SK-N-SH (cell line): ENCODE results near the gene TFDP2. TPM values are rescaled to one million over a fixed set of nuclear protein-coding genes. Genes with fewer than 3 reads are reported as not detected.
A peak's percentile ranks its signal among the peaks of the same experiment; 100 is the strongest.

Experiments used
- CTCF ChIA-PET: fragments of 300-600, 350-600 bp; formaldehyde crosslinking; extraction: SDS; loops from one replicate; lab custom pipeline; 2021; lab: Yijun Ruan, JAX
- POLR2A ChIA-PET: fragments of 350-600 bp; sonication (Branson Sonifier 250); formaldehyde crosslinking; extraction: SDS; loops from one replicate; lab custom pipeline; 2020; ENCODE audit warnings: antibody characterized with exemption, inconsistent platforms; lab: Yijun Ruan, JAX
- DNase-seq: peaks from one replicate; pipeline ENCODE4 v3.0.0; 2012
- H2AFZ ChIP-seq: fragments of 200-600 bp; sonication (generic); 2 replicates; pipeline ENCODE4 v1.8.1; 2016; ENCODE audit warnings: antibody characterized with exemption, mild to moderate bottlenecking, low read depth
- H3F3A ChIP-seq: fragments of 200-600 bp; sonication (generic); replicated peaks from 2 replicates; pipeline ENCODE3; 2016; ENCODE audit warnings: antibody characterized with exemption, mild to moderate bottlenecking; ENCODE audit not compliant: insufficient read depth
- H3K27ac ChIP-seq, 2 experiments: fragments of 200-500 bp in 1 of 2; fragments of 200-600 bp in 1 of 2; sonication (Bioruptor generic) in 1 of 2; sonication (generic), shearing (Covaris generic) in 1 of 2; 2 replicates each; pipeline versions ENCODE4 v1.5.1 to v1.6.1; 2014 to 2016; ENCODE audit warnings: low read depth in 2 of 2, inconsistent platforms in 1 of 2, low read length in 1 of 2, mild to moderate bottlenecking in 1 of 2, mixed read lengths in 1 of 2
- H3K27me3 ChIP-seq: fragments of 200-600 bp; sonication (generic), shearing (Covaris generic); 2 replicates; pipeline ENCODE4 v1.6.1; 2016; ENCODE audit warnings: mixed run types; ENCODE audit not compliant: insufficient read depth
- H3K36me3 ChIP-seq, 2 experiments: fragments of 200-500 bp in 1 of 2; fragments of 200-600 bp in 1 of 2; sonication (Bioruptor generic) in 1 of 2; sonication (generic) in 1 of 2; replicated peaks in 1 of 2; 2 replicates each; pipeline versions ENCODE3 to v1.5.1; 2014 to 2016; ENCODE audit warnings: low read length in 1 of 2, mild to moderate bottlenecking in 1 of 2; ENCODE audit not compliant: insufficient read depth in 2 of 2, control insufficient read depth in 1 of 2
- H3K4me1 ChIP-seq, 2 experiments: fragments of 200-500 bp in 1 of 2; fragments of 200-600 bp in 1 of 2; sonication (Bioruptor generic) in 1 of 2; sonication (generic), shearing (Covaris generic) in 1 of 2; 2 replicates each; pipeline versions ENCODE4 v1.5.1 to v1.6.1; 2014 to 2016; ENCODE audit warnings: low read depth in 1 of 2, low read length in 1 of 2, mixed run types in 1 of 2; ENCODE audit not compliant: insufficient read depth in 2 of 2, control insufficient read depth in 1 of 2
- H3K4me2 ChIP-seq: fragments of 200-600 bp; sonication (generic), shearing (Covaris generic); 2 replicates; pipeline ENCODE4 v1.6.1; 2017; ENCODE audit warnings: mixed run types
- H3K4me3 ChIP-seq, 2 experiments: fragments of 200-500 bp in 1 of 2; fragments of 200-600 bp in 1 of 2; sonication (Bioruptor generic) in 1 of 2; sonication (generic), shearing (Covaris generic) in 1 of 2; 2 replicates each; pipeline versions ENCODE4 v1.5.1 to v1.8.1; 2014 to 2016; ENCODE audit warnings: low read depth in 2 of 2, inconsistent platforms in 1 of 2, low read length in 1 of 2, mild to moderate bottlenecking in 1 of 2, mixed read lengths in 1 of 2, moderate library complexity in 1 of 2
- H3K79me2 ChIP-seq: fragments of 200-600 bp; sonication (generic); 2 replicates; pipeline ENCODE4 v1.8.1; 2017; ENCODE audit warnings: mild to moderate bottlenecking; ENCODE audit not compliant: insufficient read depth
- H3K9ac ChIP-seq: fragments of 200-600 bp; sonication (generic); 2 replicates; pipeline ENCODE4 v1.6.1; 2017; ENCODE audit warnings: mixed run types
- H3K9me2 ChIP-seq: fragments of 200-600 bp; sonication (generic); 2 replicates; pipeline ENCODE4 v1.6.1; 2017; ENCODE audit warnings: mixed run types
- H3K9me3 ChIP-seq: fragments of 200-600 bp; sonication (generic); 2 replicates; pipeline ENCODE4 v1.6.1; 2017; ENCODE audit warnings: mixed run types, mild to moderate bottlenecking, moderate library complexity
- H4K20me1 ChIP-seq: fragments of 200-600 bp; sonication (generic); 2 replicates; pipeline ENCODE4 v1.6.1; 2017; ENCODE audit warnings: mild to moderate bottlenecking, mixed run types; ENCODE audit not compliant: insufficient read depth
- CHD2 ChIP-seq: fragments of 150-350 bp; IDR thresholded peaks from 2 replicates; pipeline ENCODE4 v1.6.1; 2018; ENCODE audit warnings: low read length; ENCODE audit not compliant: partially characterized antibody
- CTCF ChIP-seq: fragments of 200-600 bp; sonication (generic); IDR thresholded peaks from 2 replicates; pipeline ENCODE4 v1.6.1; 2017; ENCODE audit warnings: antibody characterized with exemption, mild to moderate bottlenecking, moderate library complexity
- FOXJ3 ChIP-seq: sonication (generic); formaldehyde crosslinking; IDR thresholded peaks from 2 replicates; pipeline ENCODE4 v1.5.1; 2020; ENCODE audit warnings: mild to moderate bottlenecking, missing genetic modification reagents
- FOXM1 ChIP-seq: IDR thresholded peaks from 2 replicates; pipeline ENCODE4 v1.4.0; 2012; ENCODE audit warnings: low read depth, mild to moderate bottlenecking
- GABPA ChIP-seq: IDR thresholded peaks from 2 replicates; pipeline ENCODE4 v1.4.0; 2012; ENCODE audit warnings: low read depth, mild to moderate bottlenecking
- GATA2 ChIP-seq: sonication (generic); formaldehyde crosslinking; IDR thresholded peaks from 2 replicates; pipeline ENCODE4 v1.5.0; 2020; ENCODE audit warnings: mild to moderate bottlenecking, missing genetic modification reagents
- MXI1 ChIP-seq: IDR thresholded peaks from 2 replicates; pipeline ENCODE4 v1.6.1; 2012; ENCODE audit warnings: mild to moderate bottlenecking, low read depth, low read length, improper control_type of control experiment
- NFIC ChIP-seq: IDR thresholded peaks from 2 replicates; pipeline ENCODE4 v1.4.0; 2012; ENCODE audit warnings: borderline replicate concordance
- POLR2AphosphoS5 ChIP-seq: IDR thresholded peaks from 2 replicates; pipeline ENCODE4 v1.6.1; 2012; ENCODE audit warnings: low read depth, low read length
- RAD21 ChIP-seq: IDR thresholded peaks from 2 replicates; pipeline ENCODE4 v1.6.1; 2012; ENCODE audit warnings: mild to moderate bottlenecking, low read length
- REST ChIP-seq: IDR thresholded peaks from 2 replicates; pipeline ENCODE4 v1.6.1; 2012; ENCODE audit warnings: mild to moderate bottlenecking, low read depth, low read length, moderate library complexity
- RFX5 ChIP-seq: IDR thresholded peaks from 2 replicates; pipeline ENCODE4 v1.6.1; 2012; ENCODE audit warnings: mild to moderate bottlenecking, improper control_type of control experiment, low read length
- RXRA ChIP-seq: IDR thresholded peaks from 2 replicates; pipeline ENCODE4 v1.4.0; 2012; ENCODE audit warnings: low read depth, mild to moderate bottlenecking, borderline replicate concordance
- SIN3A ChIP-seq: IDR thresholded peaks from 2 replicates; pipeline ENCODE4 v1.6.1; 2012; ENCODE audit warnings: low read depth, mild to moderate bottlenecking, low read length, moderate library complexity, borderline replicate concordance
- TAF1 ChIP-seq: IDR thresholded peaks from 2 replicates; pipeline ENCODE4 v1.6.1; 2012; ENCODE audit warnings: low read depth, mild to moderate bottlenecking, low read length, moderate library complexity, borderline replicate concordance
- TCF12 ChIP-seq: IDR thresholded peaks from 2 replicates; pipeline ENCODE4 v1.4.0; 2012
- TEAD4 ChIP-seq: IDR thresholded peaks from 2 replicates; pipeline ENCODE4 v1.4.0; 2012; ENCODE audit warnings: mild to moderate bottlenecking, borderline replicate concordance; ENCODE audit not compliant: insufficient read depth
- WGBS: methylation state at CpG from one replicate; pipeline ENCODE4 v1.1.6; 2017; ENCODE audit warnings: low lambda C conversion rate; 5-methylcytosine and 5-hydroxymethylcytosine counted together
- polyA plus RNA-seq, 3 experiments: library from polyadenylated mRNA; depleted of rRNA; stranded (reverse); fragments of >200 nt; gene quantifications; 2 replicates each; pipeline ENCODE4 v1.2.3, GENCODE V29; 2012
- TF ChIP-seq, protein P1 (sequence below): fragments of 150-350 bp; IDR thresholded peaks from 2 replicates; pipeline ENCODE4 v1.6.1; 2016; ENCODE audit warnings: mild to moderate bottlenecking, low read depth, low read length
- TF ChIP-seq, protein P2 (sequence below): IDR thresholded peaks from 2 replicates; pipeline ENCODE4 v1.4.0; 2012; ENCODE audit warnings: low read depth
- TF ChIP-seq, protein P3 (sequence below): IDR thresholded peaks from 2 replicates; pipeline ENCODE4; 2012

Gene TFDP2, protein sequence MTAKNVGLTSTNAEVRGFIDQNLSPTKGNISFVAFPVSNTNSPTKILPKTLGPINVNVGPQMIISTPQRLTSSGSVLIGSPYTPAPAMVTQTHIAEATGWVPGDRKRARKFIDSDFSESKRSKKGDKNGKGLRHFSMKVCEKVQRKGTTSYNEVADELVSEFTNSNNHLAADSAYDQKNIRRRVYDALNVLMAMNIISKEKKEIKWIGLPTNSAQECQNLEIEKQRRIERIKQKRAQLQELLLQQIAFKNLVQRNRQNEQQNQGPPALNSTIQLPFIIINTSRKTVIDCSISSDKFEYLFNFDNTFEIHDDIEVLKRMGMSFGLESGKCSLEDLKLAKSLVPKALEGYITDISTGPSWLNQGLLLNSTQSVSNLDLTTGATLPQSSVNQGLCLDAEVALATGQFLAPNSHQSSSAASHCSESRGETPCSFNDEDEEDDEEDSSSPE
- 8.6 and 11.0 TPM in 2 replicates for polyA plus RNA-seq (2012; rRNA removed)
- polyA plus RNA-seq (2012; cell fraction: cytosol; rRNA removed) = 12.9 and 34.1 TPM in 2 replicates
- polyA plus RNA-seq (2012; cell fraction: nucleus; rRNA removed) = 10.5 and 15.8 TPM in 2 replicates

GRCh38 chr3:142148792-142149672 is at the start of gene TFDP2:
Gene TFDP2 (minus strand): TSS chr3:142149544. CDS start chr3:142101749, 47,795 bp downstream.
- H3K27me3 ChIP-seq = no peaks in the 10 kb centered on the region
- 0% methylated on average over 7 of the region's 83 CpGs for WGBS
- H3K9me2 ChIP-seq = no peaks in the 10 kb centered on the region
- H3K9ac ChIP-seq = peak within 1 kb of the TSS; percentile 90
- POLR2A ChIA-PET = no interaction called here
- peak within 1 kb of the TSS; percentile 75 to 79 for H3K27ac ChIP-seq
- 0 out of 2 replicates have a peak, but pooled peaks have one; percentile 62 for TF ChIP-seq TAF1
- TF ChIP-seq SIN3A = peak; percentile 60; the same call in 1 of the 2 replicates
- TF ChIP-seq TEAD4 = no peak
- TF ChIP-seq, protein P1, sequence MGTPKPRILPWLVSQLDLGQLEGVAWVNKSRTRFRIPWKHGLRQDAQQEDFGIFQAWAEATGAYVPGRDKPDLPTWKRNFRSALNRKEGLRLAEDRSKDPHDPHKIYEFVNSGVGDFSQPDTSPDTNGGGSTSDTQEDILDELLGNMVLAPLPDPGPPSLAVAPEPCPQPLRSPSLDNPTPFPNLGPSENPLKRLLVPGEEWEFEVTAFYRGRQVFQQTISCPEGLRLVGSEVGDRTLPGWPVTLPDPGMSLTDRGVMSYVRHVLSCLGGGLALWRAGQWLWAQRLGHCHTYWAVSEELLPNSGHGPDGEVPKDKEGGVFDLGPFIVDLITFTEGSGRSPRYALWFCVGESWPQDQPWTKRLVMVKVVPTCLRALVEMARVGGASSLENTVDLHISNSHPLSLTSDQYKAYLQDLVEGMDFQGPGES = peak; percentile 37
- peak; percentile 33; the same call in 1 of the 2 replicates for TF ChIP-seq POLR2AphosphoS5
- TF ChIP-seq RAD21 = no peak
- TF ChIP-seq CTCF = no peak
- no peak for TF ChIP-seq RXRA
- TF ChIP-seq CHD2 = no peak
- TF ChIP-seq GABPA = no peak
- TF ChIP-seq, protein P2, sequence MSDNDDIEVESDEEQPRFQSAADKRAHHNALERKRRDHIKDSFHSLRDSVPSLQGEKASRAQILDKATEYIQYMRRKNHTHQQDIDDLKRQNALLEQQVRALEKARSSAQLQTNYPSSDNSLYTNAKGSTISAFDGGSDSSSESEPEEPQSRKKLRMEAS = peak; percentile 82
- TF ChIP-seq, protein P3, sequence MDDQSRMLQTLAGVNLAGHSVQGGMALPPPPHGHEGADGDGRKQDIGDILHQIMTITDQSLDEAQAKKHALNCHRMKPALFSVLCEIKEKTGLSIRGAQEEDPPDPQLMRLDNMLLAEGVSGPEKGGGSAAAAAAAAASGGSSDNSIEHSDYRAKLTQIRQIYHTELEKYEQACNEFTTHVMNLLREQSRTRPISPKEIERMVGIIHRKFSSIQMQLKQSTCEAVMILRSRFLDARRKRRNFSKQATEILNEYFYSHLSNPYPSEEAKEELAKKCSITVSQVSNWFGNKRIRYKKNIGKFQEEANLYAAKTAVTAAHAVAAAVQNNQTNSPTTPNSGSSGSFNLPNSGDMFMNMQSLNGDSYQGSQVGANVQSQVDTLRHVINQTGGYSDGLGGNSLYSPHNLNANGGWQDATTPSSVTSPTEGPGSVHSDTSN = no peak
- peak; percentile 84 for TF ChIP-seq FOXJ3 (CRISPR knock-in tag)
- no peak for TF ChIP-seq REST
- TF ChIP-seq RFX5 = peak; percentile 92
- TF ChIP-seq TCF12 = no peak
- TF ChIP-seq MXI1 = peak; percentile 31
- TF ChIP-seq NFIC = no peak
- TF ChIP-seq FOXM1 = no peak
- peak; percentile 35 for TF ChIP-seq GATA2 (CRISPR knock-in tag)
- TF ChIP-seq, all 33 proteins: peak for 9
- peak; percentile 95 for DNase-seq
- H3K4me2 ChIP-seq = peak within 1 kb of the TSS; percentile 96
- CTCF ChIA-PET = interaction anchor here (1.0 kb wide), 1 partner anchor 23 kb away, joined by 3 read pairs; no protein-coding TSS in a partner anchor
- peaks cover 4% of the 10 kb centered on the region for H3F3A ChIP-seq
- H2AFZ ChIP-seq = peak within 1 kb of the TSS; percentile 100
- H3K4me1 ChIP-seq = peaks cover 5 to 9% of the 10 kb centered on the region in 2 experiments
- H3K9me3 ChIP-seq = no peaks in the 10 kb centered on the region
- peaks cover 27% of the 10 kb centered on the region for H3K79me2 ChIP-seq
- peak within 1 kb of the TSS; percentile 80 to 88 for H3K4me3 ChIP-seq
- no peaks in the 10 kb centered on the region for H4K20me1 ChIP-seq
- no peaks in the 10 kb centered on the region for H3K36me3 ChIP-seq
